GM18499 (cell line): ENCODE data around the gene IGFN1.

Experiments
- ATAC-seq: cut with Tn5 transposase; IDR thresholded peaks from one replicate; pipeline ENCODE4 v1.9.1; 2021; ENCODE audit warnings: moderate number of reproducible peaks; ENCODE audit not compliant: insufficient read depth, unreplicated experiment

The IGFN1 gene

DNA sequence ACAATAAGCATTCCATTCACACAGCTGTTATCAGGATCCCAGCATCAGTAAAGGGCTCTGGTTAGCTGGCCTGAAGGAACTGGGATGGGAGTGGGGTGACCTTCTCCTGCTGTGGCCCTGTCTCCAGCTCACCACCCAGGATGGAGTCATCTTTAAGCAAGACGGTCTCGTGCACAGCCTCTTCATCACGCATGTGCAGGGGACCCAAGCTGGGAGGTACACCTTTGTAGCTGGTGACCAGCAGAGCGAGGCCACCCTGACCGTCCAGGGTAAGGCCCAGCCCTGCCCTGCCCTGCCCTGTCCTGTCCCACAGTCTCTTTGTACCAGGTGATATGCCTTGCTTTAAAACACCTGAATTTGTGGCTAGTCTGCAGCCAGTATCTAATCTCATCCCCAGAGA lies 24.3 kb downstream of the IGFN1 start:
- ATAC-seq, result no peak

GRCh38 chr1:201215531-201216357 lies 25.1 kb downstream of the IGFN1 start:
- ATAC-seq, result no peak

GRCh38 chr1:201216395-201217085 lies 25.9 kb downstream of the IGFN1 start:
- no peak for ATAC-seq

- no peak for ATAC-seq
Measured at GRCh38 chr1:201217146-201217545, 26.5 kb downstream of the IGFN1 start.

- ATAC-seq, result no peak
Measured at GRCh38 chr1:201217851-201218250, 27.2 kb downstream of the IGFN1 start.

GRCh38 chr1:201218409-201218808 lies 27.8 kb downstream of the IGFN1 start:
- ATAC-seq, result no peak

GRCh38 chr1:201219481-201220387 lies 29.1 kb downstream of the IGFN1 start:
- ATAC-seq, result no peak

- ATAC-seq, result no peak
Measured at GRCh38 chr1:201220388-201220715, 29.7 kb downstream of the IGFN1 start.

GRCh38 chr1:201221201-201221846 lies 30.7 kb downstream of the IGFN1 start:
- no peak for ATAC-seq

DNA sequence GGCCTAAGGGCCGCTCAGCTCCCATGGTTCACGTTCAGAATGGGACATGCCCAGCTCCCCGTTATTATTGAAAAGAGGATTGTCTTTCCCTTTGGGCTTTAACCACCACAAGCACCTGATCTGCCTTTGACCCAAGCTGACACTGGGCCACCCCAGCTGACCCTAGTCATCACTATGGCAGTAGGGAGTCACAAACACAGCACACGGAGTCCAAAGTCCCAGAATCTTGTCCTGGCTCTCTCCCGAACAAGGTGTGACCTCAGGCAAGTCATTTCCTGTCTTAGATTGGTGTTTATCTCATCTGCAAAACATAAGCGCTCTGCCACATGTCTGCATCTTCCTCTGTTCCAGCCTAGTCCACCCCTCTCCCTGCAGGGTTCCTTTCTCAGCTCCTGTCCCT lies 31.5 kb downstream of the IGFN1 start:
- ATAC-seq, result no peak

GRCh38 chr1:201223852-201224665 lies 33.4 kb downstream of the IGFN1 start:
- no peak for ATAC-seq

DNA sequence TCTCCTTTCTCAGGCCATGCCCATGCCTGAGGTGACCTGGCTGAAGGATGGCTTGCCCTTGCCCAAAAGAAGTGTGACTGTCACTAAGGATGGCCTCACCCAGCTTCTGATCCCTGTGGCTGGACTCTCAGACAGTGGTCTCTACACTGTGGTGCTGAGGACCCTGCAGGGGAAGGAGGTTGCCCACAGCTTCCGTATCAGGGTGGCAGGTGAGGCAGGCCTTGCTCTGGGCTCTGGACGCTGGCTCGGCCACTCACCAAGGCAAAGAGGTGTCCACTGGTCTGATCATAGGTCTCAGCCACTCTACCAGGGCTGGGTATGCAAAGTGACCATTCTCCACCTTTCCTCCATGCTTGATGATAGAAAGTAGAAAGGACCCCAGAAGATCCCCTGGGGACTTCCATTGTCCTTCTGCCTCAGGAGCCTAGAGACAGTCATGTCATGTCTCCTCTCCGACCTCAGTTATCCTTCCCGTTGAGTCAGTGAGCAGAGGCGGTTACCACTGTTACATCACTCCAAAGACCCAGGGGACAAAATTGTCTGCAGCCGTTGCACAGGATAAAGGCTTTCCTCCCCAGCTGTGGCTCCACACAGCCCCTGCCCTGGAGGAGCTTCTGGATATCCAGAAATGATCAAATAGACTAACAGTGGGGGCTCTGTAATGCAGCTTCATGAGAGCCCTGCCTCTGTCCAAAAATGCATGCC lies 34.2 kb downstream of the IGFN1 start:
- ATAC-seq, result no peak

DNA sequence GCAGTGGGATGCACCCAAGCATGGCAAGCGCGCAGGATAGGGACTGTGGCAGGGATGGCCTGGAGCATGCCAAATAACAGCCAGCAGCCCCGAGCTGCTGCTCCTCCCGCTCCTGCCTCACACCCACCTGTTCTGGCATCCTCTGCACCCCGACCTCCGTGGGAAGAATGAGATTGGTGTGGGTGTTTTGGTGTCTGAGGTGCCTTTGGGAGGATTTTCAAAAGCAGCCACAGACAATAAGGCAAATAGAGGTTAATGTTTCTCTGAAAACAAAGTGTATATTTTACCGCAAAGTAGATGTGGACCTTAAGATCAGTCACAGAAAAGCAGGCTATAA lies 35.5 kb downstream of the IGFN1 start:
- ATAC-seq, result no peak

DNA sequence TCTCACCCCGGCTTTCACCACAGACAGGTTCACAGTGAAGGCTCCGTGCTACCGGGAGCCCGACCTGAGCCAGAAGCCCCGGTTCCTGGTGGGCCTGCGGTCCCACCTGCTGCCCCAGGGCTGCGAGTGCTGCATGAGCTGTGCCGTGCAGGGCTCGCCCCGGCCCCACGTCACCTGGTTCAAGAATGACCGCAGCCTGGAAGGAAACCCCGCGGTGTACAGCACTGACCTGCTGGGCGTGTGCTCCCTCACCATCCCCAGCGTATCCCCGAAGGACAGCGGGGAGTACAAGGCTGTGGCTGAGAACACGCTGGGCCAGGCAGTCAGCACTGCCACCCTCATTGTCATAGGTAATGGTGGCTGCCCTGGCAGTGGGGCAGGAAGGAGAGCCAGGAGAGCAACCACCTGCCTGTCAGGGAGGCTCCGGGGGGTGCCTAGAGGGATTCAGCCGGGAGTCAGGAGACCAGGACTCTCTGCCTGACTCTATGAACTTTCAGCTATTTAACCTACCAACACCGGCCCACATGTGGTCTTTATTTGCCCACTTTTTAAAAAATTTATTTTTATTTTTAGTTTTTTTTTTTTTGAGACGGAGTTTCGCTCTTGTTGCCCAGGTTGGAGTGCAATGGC lies 36.4 kb downstream of the IGFN1 start:
- ATAC-seq, result no peak

DNA sequence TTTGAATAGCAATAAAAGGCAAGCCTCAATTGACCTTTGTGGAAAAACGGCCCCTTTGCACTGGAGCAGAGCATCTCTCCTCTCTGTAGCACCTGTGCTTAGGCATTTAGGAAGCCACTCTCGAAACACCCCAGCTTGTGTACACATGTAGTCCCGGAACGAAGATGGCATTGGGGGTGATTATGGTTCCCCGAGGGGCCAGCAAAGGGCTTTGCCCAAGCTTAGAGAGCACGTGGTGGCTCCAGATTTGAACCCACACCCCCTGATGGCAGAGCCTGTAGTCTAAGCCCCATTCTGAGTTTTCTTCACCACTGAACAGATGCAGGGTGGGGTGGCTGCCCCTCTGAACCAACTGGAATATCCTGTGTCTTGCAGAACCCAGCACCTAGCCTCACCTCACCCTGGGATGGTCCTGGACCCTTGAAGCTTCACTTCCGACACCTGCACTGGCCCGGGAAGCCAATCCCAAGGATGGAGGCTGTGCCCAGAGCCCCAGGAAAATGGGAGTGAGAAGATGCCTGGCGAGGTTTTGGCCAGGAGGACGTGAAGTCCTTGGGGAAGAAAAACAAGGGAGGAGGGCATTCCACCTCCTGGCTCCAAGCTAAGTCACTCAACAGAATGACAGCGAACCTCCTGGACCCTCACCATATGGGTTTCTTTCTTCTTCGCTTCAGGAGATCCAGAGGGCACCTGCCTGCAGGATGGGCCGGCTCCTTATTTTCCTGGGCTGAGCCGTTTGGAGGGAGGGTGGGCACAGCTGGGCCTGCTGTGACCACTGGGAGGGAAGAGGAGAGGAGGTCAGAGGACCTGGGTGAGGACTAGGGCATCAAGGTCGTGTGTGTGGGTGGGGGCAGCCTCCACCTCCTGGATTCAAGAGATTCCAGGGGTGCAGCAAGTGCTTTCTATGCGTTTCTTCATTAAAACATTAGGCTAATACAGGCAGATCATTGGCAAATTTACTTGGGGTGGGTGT lies 37.7 kb downstream of the IGFN1 start:
- no peak for ATAC-seq

- no peak for ATAC-seq
Measured at GRCh38 chr1:201229095-201229494, 38.5 kb downstream of the IGFN1 start.

DNA sequence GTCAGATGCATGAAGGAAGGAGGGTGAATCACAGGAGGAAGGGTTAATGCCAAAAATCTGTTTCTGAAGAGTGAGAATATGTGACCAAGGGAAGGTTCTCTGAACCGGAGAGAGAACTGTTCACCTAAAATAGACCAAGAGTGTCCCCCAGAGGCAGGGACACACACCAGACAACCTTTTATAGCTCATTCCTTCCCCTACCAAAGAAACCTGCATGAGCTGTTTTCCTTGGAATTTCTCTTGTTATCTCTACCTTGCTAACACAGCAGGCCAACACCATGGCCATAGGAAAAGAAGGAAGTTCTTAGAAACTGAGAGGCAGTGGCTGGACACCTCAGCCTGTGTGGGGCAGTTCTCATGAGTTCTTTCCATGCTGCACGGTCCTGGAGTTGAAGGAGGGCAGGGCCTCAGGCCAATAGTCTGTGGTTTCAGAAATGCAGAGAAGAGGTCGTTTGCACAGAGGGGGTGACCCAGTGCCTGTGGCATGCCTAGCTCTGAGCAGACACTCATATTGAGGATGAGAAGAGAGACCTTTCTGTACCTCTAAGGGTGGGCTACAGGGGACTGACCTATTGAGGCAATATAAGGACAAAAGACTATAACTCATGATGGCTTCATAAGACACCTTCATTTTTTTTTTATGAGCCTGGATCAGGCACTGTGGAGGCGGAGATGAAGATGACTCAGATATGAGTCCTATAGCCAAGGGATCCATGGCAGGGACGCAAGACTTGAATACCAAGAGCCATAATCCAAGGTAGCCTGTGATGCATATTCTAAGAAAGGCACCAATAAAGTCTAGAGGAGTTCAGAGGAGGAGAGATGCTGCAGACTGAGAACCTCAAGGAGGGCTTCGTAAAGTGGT lies 39.4 kb downstream of the IGFN1 start:
- no peak for ATAC-seq
